MM.1S (cell line): ENCODE results near the gene FRMD8.

Experiments used
- EZH2 ChIP-seq: fragments of 300-600 bp; sonication (generic); optimal IDR thresholded peaks from 2 replicates; pipeline ENCODE3; 2017; ENCODE audit warnings: low read depth, mild to moderate bottlenecking, antibody characterized with exemption, low read length, mixed read lengths
- EZH2phosphoT487 ChIP-seq: fragments of 300-600 bp; sonication (generic); IDR thresholded peaks from 2 replicates; pipeline ENCODE4 v1.6.1; 2018; ENCODE audit warnings: antibody characterized with exemption, low read length
- TF ChIP-seq, protein P1 (sequence below): fragments of 300-600 bp; sonication (generic); IDR thresholded peaks from 2 replicates; pipeline ENCODE4 v1.5.1; 2016; ENCODE audit warnings: antibody characterized with exemption, low read length, mixed read lengths

DNA sequence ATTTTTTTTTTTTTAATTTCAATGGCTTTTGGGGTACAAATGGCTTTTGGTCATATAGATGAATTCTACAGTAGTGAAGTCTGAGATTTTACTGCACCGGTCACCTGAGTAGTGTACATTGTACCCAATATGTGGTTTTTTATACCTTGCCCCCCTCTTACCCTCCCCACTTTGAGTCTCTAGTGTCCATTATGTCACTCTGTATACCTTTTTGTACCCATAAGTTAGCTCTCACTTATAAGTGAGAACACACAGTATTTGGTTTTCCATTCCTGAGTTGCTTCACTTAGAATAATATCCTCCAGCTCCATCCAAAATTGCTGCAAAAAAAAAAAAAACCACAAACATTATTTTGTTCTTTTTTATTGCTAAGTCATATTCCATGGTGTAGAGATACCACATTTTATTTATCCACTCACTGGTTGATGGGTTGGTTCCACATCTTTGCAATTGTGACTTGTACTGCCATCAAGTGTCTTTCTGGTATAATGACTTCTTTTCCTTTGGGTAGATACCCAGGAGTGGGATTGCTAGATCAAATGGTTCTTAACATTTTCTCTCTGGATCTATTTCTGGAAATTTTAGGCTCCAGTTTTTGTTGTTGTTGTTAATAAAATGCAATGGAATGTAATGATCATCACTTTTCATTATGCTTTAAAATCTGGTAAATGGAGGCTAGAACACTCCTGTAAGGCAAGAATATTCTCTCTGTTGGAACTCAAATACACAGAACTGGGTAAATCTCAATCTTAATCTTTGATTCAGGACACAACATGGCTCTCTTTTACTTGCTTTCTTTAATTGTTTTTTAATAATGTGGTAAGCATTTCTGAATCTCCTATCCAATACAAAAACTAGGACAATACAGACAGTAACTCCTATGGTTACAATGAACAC, 46.5 kb downstream of the FRMD8 start:
- TF ChIP-seq, protein P1, sequence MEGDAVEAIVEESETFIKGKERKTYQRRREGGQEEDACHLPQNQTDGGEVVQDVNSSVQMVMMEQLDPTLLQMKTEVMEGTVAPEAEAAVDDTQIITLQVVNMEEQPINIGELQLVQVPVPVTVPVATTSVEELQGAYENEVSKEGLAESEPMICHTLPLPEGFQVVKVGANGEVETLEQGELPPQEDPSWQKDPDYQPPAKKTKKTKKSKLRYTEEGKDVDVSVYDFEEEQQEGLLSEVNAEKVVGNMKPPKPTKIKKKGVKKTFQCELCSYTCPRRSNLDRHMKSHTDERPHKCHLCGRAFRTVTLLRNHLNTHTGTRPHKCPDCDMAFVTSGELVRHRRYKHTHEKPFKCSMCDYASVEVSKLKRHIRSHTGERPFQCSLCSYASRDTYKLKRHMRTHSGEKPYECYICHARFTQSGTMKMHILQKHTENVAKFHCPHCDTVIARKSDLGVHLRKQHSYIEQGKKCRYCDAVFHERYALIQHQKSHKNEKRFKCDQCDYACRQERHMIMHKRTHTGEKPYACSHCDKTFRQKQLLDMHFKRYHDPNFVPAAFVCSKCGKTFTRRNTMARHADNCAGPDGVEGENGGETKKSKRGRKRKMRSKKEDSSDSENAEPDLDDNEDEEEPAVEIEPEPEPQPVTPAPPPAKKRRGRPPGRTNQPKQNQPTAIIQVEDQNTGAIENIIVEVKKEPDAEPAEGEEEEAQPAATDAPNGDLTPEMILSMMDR: peak; percentile 37
- TF ChIP-seq EZH2 (no peak), EZH2phosphoT487 (no peak)
